Pancreas (tissue), 10 donors: ENCODE data around the gene CACNA1C. TPM values are rescaled to one million over a fixed set of nuclear protein-coding genes. Genes with fewer than 3 reads are reported as not detected.

Source experiments
- ATAC-seq, 4 donors: fragments of 200-7000 bp; cut with Tn5 transposase; one replicate each; pipeline versions ENCODE4 v1.8.0 to v1.9.1; 2020; ENCODE audit warnings: mild to moderate bottlenecking in 4 of 4, moderate library complexity in 4 of 4
- DNase-seq, 6 donors: peaks; one replicate each; pipeline ENCODE4 v3.0.0-alpha.2; 2020
- FAIRE-seq: peaks from 2 replicates; lab custom pipeline; 2012; peaks lifted over from hg19 to GRCh38; lab: Jason Lieb, UNC
- H3K27ac ChIP-seq, 4 donors: fragments of 200-600 bp; sonication (generic); 1 replicate in 3 of 4; 2 replicates in 1 of 4; pipeline versions ENCODE4 v1.5.0 to v1.8.0; 2020
- H3K27me3 ChIP-seq, 4 donors: fragments of 200-600 bp; one replicate each; pipeline ENCODE4 v1.8.0; 2021
- H3K36me3 ChIP-seq, 3 donors: fragments of 200-600 bp; sonication (generic) in 1 of 3; one replicate each; pipeline versions ENCODE4 v1.5.0 to v1.8.0; 2020 to 2021
- H3K4me1 ChIP-seq, 3 donors: fragments of 200-600 bp; one replicate each; pipeline ENCODE4 v1.8.0; 2021
- H3K4me3 ChIP-seq, 4 donors: fragments of 200-600 bp; sonication (generic) in 2 of 4; one replicate each; pipeline versions ENCODE4 v1.5.0 to v1.8.0; 2020 to 2021
- H3K9me3 ChIP-seq, 4 donors: fragments of 200-600 bp; one replicate each; pipeline ENCODE4 v1.8.0; 2021
- WGBS, 2 donors: extraction: QIAGEN DNeasy Blood & Tissue Kit; methylation state at CpG; one replicate each; pipeline ENCODE4 v1.1.7; 2013; 5-methylcytosine and 5-hydroxymethylcytosine counted together
- intact Hi-C, 3 donors: fragments of 100-400 bp; cut with DNase I; formaldehyde crosslinking; loops; one replicate each; pipeline versions ENCODE4 v1.11.1 to v1.14.2; 2022
- polyA plus RNA-seq, 2 donors: library from polyadenylated mRNA; stranded (reverse); fragments of 200-250 nt; gene quantifications; one replicate each; pipeline ENCODE4 v1.2.3, GENCODE V29; 2013
- total RNA-seq, 6 donors: library from RNA; stranded (reverse); fragmentation: NEBNext Ultra II Directional in 4 of 6; extraction: Animal tissue kit (Norgen Biotek cat#: 25700) in 4 of 6; gene quantifications; one replicate each; pipeline versions ENCODE4 v1.2.1 to v1.2.4, GENCODE V29; 2021 to 2023
- TF ChIP-seq, protein P1 (sequence below), 4 donors: fragments of 200-600 bp; sonication (generic) in 3 of 4; IDR thresholded peaks; one replicate each; pipeline versions ENCODE4 v1.5.0 to v1.8.0; 2021; ENCODE audit warnings: antibody characterized with exemption in 4 of 4
- donor health status: healthy with polysubstance abuse.
- donor health status: DM: no; HTN: no; CAD: no; lungs with moderate emphysema.
- donor health status: DM: no; HTN: no; CAD: no.
- donor health status: control.
- donor health status: control.
- donor health status: Bipolar disorder and iron deficiency.
- donor health status: DM: yes; HTN: yes; CAD: no.
- donor health status: DM: no; HTN: no; CAD: no.
- donor health status: DM: no; HTN: no; CAD: no.
- donor health status: DM: yes; HTN: yes; CAD: no.

Gene CACNA1C
- total and polyA plus RNA-seq, 8 donors: 1.2 to 3.8 (median 2.3) TPM

- no peaks in the 10 kb centered on the region for H3K9me3 ChIP-seq
- FAIRE-seq: no peak
- no peaks in the 10 kb centered on the region for H3K36me3 ChIP-seq
- H3K27me3 ChIP-seq: no peaks in the 10 kb centered on the region
- 41 to 49% methylated on average over 3 of the region's 3 CpGs for WGBS, 2 donors
- no peak overlapping the region for H3K4me3 ChIP-seq
- no peak overlapping the region for H3K27ac ChIP-seq
- ATAC-seq: no peak
- no peaks in the 10 kb centered on the region for H3K4me1 ChIP-seq
- DNase-seq: no peak
- TF ChIP-seq, protein P1, sequence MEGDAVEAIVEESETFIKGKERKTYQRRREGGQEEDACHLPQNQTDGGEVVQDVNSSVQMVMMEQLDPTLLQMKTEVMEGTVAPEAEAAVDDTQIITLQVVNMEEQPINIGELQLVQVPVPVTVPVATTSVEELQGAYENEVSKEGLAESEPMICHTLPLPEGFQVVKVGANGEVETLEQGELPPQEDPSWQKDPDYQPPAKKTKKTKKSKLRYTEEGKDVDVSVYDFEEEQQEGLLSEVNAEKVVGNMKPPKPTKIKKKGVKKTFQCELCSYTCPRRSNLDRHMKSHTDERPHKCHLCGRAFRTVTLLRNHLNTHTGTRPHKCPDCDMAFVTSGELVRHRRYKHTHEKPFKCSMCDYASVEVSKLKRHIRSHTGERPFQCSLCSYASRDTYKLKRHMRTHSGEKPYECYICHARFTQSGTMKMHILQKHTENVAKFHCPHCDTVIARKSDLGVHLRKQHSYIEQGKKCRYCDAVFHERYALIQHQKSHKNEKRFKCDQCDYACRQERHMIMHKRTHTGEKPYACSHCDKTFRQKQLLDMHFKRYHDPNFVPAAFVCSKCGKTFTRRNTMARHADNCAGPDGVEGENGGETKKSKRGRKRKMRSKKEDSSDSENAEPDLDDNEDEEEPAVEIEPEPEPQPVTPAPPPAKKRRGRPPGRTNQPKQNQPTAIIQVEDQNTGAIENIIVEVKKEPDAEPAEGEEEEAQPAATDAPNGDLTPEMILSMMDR (IDR thresholded peaks at IDR 0.05): no peak
- intact Hi-C loops: no loop called here
Observed at GRCh38 chr12:2177751-2178150, 125.0 kb downstream of the CACNA1C start.

DNA sequence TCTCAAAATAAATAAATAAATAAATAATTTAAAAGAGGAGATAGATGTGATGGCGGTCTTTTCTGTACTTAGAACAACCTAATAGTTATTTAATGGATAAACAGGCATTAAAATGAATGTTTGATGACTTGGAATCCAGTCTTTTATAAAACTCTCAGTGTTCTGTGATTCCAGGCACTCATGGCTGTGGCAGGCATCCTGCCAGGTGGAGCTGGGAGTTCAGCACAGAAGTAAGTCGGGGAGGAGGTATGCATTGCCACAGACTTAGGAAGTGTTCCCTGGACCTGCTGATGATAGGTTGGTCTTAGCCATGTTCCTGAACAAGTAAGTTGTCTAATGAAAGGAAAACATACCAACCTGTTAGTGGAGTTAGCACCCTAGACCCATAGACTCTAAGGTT, 126.3 kb downstream of the CACNA1C start:
- H3K4me1 ChIP-seq: no peaks in the 10 kb centered on the region
- no peaks in the 10 kb centered on the region for H3K27me3 ChIP-seq
- no peak for DNase-seq
- no peak overlapping the region for H3K27ac ChIP-seq
- no peaks in the 10 kb centered on the region for H3K36me3 ChIP-seq
- intact Hi-C loops: no loop called here
- no peak overlapping the region for H3K4me3 ChIP-seq
- FAIRE-seq: no peak
- H3K9me3 ChIP-seq: no peaks in the 10 kb centered on the region
- ATAC-seq: no peak
- 71 to 72% methylated on average over 2 of the region's 2 CpGs for WGBS, 2 donors
- TF ChIP-seq, protein P1 (IDR thresholded peaks at IDR 0.05): no peak

DNA sequence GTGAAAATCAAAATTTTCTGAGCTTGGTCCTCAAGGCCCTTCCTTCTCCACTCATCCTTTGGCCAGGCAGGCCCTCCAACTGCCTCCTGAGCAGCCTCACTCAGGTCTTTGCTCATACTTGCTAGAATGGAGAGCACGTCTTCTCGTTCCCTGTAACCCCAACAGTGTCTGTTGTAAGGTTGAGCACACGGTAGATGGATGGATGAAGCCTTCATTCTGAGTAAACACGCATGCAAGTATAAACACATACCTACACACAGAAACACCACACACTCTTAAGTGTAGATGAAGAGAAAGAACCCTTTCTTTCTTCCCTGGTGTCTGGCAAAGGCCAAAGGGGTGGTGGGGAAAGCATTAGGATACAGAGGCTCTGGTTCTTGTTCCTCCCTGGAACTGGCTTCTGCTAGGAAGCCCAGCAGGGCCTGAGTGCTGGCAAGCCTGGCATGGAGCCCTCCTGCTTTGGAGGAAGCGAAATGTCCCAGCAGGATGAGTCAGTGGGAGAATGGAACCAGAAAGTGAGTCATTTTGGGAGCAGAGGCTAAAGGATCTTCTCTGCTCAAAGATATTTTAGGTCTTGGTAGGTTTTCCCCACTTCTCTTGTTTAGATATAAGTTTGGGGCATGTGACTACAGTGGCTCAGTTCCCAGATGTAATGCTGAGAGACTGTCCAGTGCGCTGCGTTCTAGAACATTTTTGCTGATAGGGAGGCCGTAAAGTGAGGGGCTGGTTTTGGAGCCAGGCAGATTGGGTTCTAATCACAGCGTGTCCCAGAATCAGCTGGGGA, 127.4 kb downstream of the CACNA1C start:
- no peak overlapping the region for H3K27ac ChIP-seq
- 74 to 79% methylated on average over 9 of the region's 9 CpGs for WGBS, 2 donors
- H3K36me3 ChIP-seq: no peaks in the 10 kb centered on the region
- FAIRE-seq: peak; percentile 73
- TF ChIP-seq, protein P1 (IDR thresholded peaks at IDR 0.05): no peak
- no peaks in the 10 kb centered on the region for H3K4me1 ChIP-seq
- no peak for DNase-seq
- intact Hi-C loops: no loop called here
- no peaks in the 10 kb centered on the region for H3K9me3 ChIP-seq
- peak in 3 of 4 donors; percentile 49 to 65 (median 57) for ATAC-seq
- no peak overlapping the region for H3K4me3 ChIP-seq
- H3K27me3 ChIP-seq: no peaks in the 10 kb centered on the region

GRCh38 chr12:2180737-2181082, 127.9 kb downstream of the CACNA1C start:
- no peak overlapping the region for H3K4me3 ChIP-seq
- no peaks in the 10 kb centered on the region for H3K27me3 ChIP-seq
- FAIRE-seq (no peak), DNase-seq (no peak), ATAC-seq (no peak)
- H3K9me3 ChIP-seq: no peaks in the 10 kb centered on the region
- no peaks in the 10 kb centered on the region for H3K4me1 ChIP-seq
- WGBS, 2 donors: 56 to 60% methylated on average over 3 of the region's 3 CpGs
- no peak overlapping the region for H3K27ac ChIP-seq
- TF ChIP-seq, protein P1 (IDR thresholded peaks at IDR 0.05): no peak
- intact Hi-C loops: no loop called here
- no peaks in the 10 kb centered on the region for H3K36me3 ChIP-seq
